Measurements from ENCODE around the gene TSPAN10. TPM values are rescaled to one million over a fixed set of nuclear protein-coding genes. Genes with fewer than 3 reads are reported as not detected.

TSPAN10 gene
- total and polyA plus RNA-seq, 2 of the 13 experiments (the other 11 are each of a cell fraction or from before 2014, with no cell fraction given): 0.54 to 0.75 TPM

DNA sequence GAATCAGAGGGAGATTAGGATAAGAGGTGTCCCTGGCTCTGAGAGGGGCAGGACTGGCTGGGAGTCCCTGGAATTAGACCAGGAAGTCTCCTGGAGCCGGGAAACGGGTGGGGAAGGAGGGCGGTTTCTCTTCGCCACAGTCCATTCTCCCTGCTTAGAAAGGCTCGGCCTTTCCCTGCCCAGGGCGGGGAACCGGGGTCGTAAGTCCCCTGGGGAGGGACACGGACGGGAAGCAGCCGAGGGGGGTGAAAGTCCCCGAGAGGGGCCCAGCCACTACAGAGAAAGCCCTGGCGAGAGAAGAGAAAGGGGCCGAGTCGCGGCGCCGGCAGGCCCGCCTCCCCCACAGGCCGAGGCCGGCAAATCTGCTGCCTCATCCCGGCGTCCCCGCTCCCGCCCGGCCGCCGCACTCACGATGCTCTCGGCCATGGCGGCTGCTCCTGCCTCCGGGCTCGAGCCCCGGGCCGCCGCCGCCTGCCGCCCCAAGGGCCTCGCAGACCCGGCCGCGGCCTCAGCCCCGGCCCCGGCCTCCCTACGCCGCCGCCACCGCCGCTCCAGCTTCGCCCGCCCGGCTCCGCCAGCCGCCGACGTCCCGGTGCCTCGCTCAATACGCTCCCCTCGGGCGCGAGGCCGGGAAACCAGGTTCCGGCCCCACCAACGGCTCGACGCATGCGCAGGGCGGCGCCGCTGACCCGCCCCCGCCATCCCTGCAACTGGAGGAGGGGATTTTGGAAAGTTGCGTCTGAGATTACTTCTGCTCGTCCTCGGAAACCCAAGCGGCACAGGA is at the start of gene TSPAN10, which contains the start of gene NPLOC4 (continued):
- TF ChIP-seq, protein P1, sequence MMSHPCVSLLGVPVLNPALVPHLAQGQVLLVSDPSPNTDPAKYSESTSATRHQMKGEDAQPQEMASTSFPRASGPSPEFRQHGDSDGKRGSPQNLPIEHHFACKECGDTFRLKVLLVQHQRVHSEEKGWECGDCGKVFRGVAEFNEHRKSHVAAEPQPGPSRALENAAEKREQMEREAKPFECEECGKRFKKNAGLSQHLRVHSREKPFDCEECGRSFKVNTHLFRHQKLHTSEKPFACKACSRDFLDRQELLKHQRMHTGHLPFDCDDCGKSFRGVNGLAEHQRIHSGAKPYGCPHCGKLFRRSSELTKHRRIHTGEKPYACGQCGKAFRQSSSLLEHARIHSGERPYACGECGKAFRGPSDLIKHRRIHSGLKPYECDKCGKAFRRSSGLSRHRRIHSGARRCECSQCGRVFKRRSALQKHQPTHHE (CRISPR knock-in tag; IDR thresholded peaks at IDR 0.05; ENCODE audit: borderline replicate concordance): 0 out of 2 replicates have a peak, but pooled peaks have one; percentile 74
- TF ChIP-seq, protein P2, sequence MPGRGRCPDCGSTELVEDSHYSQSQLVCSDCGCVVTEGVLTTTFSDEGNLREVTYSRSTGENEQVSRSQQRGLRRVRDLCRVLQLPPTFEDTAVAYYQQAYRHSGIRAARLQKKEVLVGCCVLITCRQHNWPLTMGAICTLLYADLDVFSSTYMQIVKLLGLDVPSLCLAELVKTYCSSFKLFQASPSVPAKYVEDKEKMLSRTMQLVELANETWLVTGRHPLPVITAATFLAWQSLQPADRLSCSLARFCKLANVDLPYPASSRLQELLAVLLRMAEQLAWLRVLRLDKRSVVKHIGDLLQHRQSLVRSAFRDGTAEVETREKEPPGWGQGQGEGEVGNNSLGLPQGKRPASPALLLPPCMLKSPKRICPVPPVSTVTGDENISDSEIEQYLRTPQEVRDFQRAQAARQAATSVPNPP (CRISPR knock-in tag; IDR thresholded peaks at IDR 0.05): 0 out of 2 replicates have a peak, but pooled peaks have one; percentile 79
- TF ChIP-seq ZNF24 (IDR thresholded peaks at IDR 0.05) (peak; percentile 67; the same call in 1 of the 2 replicates), HDAC6 (IDR thresholded peaks at IDR 0.05; ENCODE audit: low read depth, low read length) (no peak), ZNF549 (CRISPR knock-in tag; IDR thresholded peaks at IDR 0.05) (0 out of 2 replicates have a peak, but pooled peaks have one; percentile 15), ZNF7 (CRISPR knock-in tag; IDR thresholded peaks at IDR 0.05) (peak; percentile 54; the same call in 1 of the 2 replicates), ZNF570 (CRISPR knock-in tag; IDR thresholded peaks at IDR 0.05; ENCODE audit: borderline replicate concordance) (no peak), YEATS2 (CRISPR knock-in tag; IDR thresholded peaks at IDR 0.05; ENCODE audit: borderline replicate concordance) (peak; percentile 88), ZNF652 (CRISPR knock-in tag; IDR thresholded peaks at IDR 0.05; ENCODE audit: borderline replicate concordance, low read depth) (peak; percentile 35; the same call in 1 of the 2 replicates), RBM22 (optimal IDR thresholded peaks at IDR 0.05; ENCODE audit: low read length) (peak; percentile 20), HMG20B (CRISPR knock-in tag; conservative IDR thresholded peaks at IDR 0.05) (0 out of 2 replicates have a peak, but pooled peaks have one; percentile 11), ISL2 (CRISPR knock-in tag; IDR thresholded peaks at IDR 0.05) (peak; percentile 86), CENPX (CRISPR knock-in tag; IDR thresholded peaks at IDR 0.05) (no peak), ZBTB7A (CRISPR knock-in tag; IDR thresholded peaks at IDR 0.05) (0 out of 2 replicates have a peak, but pooled peaks have one; percentile 68), ONECUT2 (CRISPR knock-in tag; IDR thresholded peaks at IDR 0.05) (0 out of 2 replicates have a peak, but pooled peaks have one; percentile 29)
- TF ChIP-seq, protein P3, sequence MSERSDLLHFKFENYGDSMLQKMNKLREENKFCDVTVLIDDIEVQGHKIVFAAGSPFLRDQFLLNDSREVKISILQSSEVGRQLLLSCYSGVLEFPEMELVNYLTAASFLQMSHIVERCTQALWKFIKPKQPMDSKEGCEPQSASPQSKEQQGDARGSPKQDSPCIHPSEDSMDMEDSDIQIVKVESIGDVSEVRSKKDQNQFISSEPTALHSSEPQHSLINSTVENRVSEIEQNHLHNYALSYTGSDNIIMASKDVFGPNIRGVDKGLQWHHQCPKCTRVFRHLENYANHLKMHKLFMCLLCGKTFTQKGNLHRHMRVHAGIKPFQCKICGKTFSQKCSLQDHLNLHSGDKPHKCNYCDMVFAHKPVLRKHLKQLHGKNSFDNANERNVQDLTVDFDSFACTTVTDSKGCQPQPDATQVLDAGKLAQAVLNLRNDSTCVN (CRISPR knock-in tag; IDR thresholded peaks at IDR 0.05; ENCODE audit: borderline replicate concordance): peak; percentile 91
- TF ChIP-seq, protein P4, sequence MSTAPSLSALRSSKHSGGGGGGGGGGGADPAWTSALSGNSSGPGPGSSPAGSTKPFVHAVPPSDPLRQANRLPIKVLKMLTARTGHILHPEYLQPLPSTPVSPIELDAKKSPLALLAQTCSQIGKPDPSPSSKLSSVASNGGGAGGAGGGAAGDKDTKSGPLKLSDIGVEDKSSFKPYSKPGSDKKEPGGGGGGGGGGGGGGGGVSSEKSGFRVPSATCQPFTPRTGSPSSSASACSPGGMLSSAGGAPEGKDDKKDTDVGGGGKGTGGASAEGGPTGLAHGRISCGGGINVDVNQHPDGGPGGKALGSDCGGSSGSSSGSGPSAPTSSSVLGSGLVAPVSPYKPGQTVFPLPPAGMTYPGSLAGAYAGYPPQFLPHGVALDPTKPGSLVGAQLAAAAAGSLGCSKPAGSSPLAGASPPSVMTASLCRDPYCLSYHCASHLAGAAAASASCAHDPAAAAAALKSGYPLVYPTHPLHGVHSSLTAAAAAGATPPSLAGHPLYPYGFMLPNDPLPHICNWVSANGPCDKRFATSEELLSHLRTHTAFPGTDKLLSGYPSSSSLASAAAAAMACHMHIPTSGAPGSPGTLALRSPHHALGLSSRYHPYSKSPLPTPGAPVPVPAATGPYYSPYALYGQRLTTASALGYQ (CRISPR knock-in tag; IDR thresholded peaks at IDR 0.05): peak; percentile 78; the same call in 1 of the 2 replicates
- TF ChIP-seq, protein P5, sequence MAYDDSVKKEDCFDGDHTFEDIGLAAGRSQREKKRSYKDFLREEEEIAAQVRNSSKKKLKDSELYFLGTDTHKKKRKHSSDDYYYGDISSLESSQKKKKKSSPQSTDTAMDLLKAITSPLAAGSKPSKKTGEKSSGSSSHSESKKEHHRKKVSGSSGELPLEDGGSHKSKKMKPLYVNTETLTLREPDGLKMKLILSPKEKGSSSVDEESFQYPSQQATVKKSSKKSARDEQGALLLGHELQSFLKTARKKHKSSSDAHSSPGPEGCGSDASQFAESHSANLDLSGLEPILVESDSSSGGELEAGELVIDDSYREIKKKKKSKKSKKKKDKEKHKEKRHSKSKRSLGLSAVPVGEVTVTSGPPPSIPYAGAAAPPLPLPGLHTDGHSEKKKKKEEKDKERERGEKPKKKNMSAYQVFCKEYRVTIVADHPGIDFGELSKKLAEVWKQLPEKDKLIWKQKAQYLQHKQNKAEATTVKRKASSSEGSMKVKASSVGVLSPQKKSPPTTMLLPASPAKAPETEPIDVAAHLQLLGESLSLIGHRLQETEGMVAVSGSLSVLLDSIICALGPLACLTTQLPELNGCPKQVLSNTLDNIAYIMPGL (CRISPR knock-in tag; IDR thresholded peaks at IDR 0.05; ENCODE audit: borderline replicate concordance in 1 of 2, low read depth in 1 of 2): peak; percentile 74 to 95
- TF ChIP-seq, protein P6, sequence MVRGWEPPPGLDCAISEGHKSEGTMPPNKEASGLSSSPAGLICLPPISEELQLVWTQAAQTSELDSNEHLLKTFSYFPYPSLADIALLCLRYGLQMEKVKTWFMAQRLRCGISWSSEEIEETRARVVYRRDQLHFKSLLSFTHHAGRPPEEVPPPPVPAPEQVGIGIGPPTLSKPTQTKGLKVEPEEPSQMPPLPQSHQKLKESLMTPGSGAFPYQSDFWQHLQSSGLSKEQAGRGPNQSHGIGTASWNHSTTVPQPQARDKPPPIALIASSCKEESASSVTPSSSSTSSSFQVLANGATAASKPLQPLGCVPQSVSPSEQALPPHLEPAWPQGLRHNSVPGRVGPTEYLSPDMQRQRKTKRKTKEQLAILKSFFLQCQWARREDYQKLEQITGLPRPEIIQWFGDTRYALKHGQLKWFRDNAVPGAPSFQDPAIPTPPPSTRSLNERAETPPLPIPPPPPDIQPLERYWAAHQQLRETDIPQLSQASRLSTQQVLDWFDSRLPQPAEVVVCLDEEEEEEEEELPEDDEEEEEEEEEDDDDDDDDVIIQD (CRISPR knock-in tag; IDR thresholded peaks at IDR 0.05; ENCODE audit: low read depth): no peak; the same call in 1 of the 2 replicates

Data from HepG2 (cell line).